A673 (cell line): ENCODE results near the gene TTC27. TPM values are rescaled to one million over a fixed set of nuclear protein-coding genes. Genes with fewer than 3 reads are reported as not detected.
"Not testable (repeated sequence)": the region's sequence is repeated elsewhere in the genome, so short reads cannot be mapped to it uniquely, and the experiment has no call there.

Experiments
- BruUV-seq: library from RNA; stranded (reverse); fragments of 400-500 nt; replicated peaks from 2 replicates; lab custom pipeline; 2021; lab: Mats Ljungman, UMichigan
- CTCF ChIA-PET: fragments of 300-600 bp; sonication (Branson Sonifier 250); formaldehyde crosslinking; loops from one replicate; lab custom pipeline; 2022; ENCODE audit warnings: antibody characterized with exemption; lab: Charles Lee
- POLR2A ChIA-PET: fragments of 300-600 bp; sonication (Branson Sonifier 250); formaldehyde crosslinking; loops from one replicate; lab custom pipeline; 2022; ENCODE audit warnings: antibody characterized with exemption; ENCODE audit not compliant: low non-redundant PET; lab: Charles Lee
- DNase-seq: peaks from one replicate; pipeline ENCODE4 v3.0.0-alpha.2; 2015; ENCODE audit warnings: low spot score
- H3K27ac ChIP-seq: fragments of 200-600 bp; sonication (generic); 2 replicates; pipeline ENCODE4 v1.5.1; 2016; ENCODE audit warnings: mixed run types, low read depth, mild to moderate bottlenecking, mixed read lengths, antibody characterized with exemption, low read length; ENCODE audit not compliant: poor library complexity, severe bottlenecking
- H3K27me3 ChIP-seq: fragments of 200-600 bp; sonication (generic); replicated peaks from 2 replicates; pipeline ENCODE4 v1.6.1; 2017; ENCODE audit warnings: mixed run types, low read depth, mild to moderate bottlenecking, mixed read lengths, antibody characterized with exemption, low read length; ENCODE audit not compliant: insufficient read depth, poor library complexity
- H3K36me3 ChIP-seq: fragments of 200-600 bp; sonication (generic); 2 replicates; pipeline ENCODE4 v1.6.1; 2016; ENCODE audit warnings: mixed run types, mild to moderate bottlenecking, mixed read lengths, antibody characterized with exemption, low read length; ENCODE audit not compliant: insufficient read depth, poor library complexity, severe bottlenecking
- H3K4me1 ChIP-seq: fragments of 200-600 bp; sonication (generic); 2 replicates; pipeline ENCODE4 v1.6.1; 2017; ENCODE audit warnings: mixed run types, mild to moderate bottlenecking, mixed read lengths, antibody characterized with exemption, low read length; ENCODE audit not compliant: insufficient read depth, poor library complexity, severe bottlenecking
- H3K4me3 ChIP-seq: fragments of 200-600 bp; sonication (generic); 2 replicates; pipeline ENCODE4 v1.5.1; 2016; ENCODE audit warnings: low read depth, mixed run types, mild to moderate bottlenecking, mixed read lengths, low read length; ENCODE audit not compliant: poor library complexity, severe bottlenecking
- H3K9me3 ChIP-seq: fragments of 200-600 bp; sonication (generic); 2 replicates; pipeline ENCODE4 v1.6.1; 2016; ENCODE audit warnings: mixed run types, low read depth, mild to moderate bottlenecking, mixed read lengths, antibody characterized with exemption, low read length; ENCODE audit not compliant: poor library complexity, severe bottlenecking
- EZH2 ChIP-seq: fragments of 200-600 bp; sonication (generic); IDR thresholded peaks from 2 replicates; pipeline ENCODE4 v1.6.1; 2017; ENCODE audit warnings: borderline replicate concordance, low read depth, mild to moderate bottlenecking, mixed read lengths, antibody characterized with exemption, low read length; ENCODE audit not compliant: poor library complexity, severe bottlenecking
- intact Hi-C: fragments of 100-400 bp; cut with micrococcal nuclease; formaldehyde crosslinking; loops from one replicate; pipeline ENCODE4 v1.10.0; 2022; ENCODE audit not compliant: unreplicated experiment
- total RNA-seq: library from RNA; stranded (reverse); gene quantifications from 2 replicates; pipeline ENCODE4 v1.2.3, GENCODE V29; 2021
- TF ChIP-seq, protein P1 (sequence below): fragments of 300-800, 200-600 bp; sonication (generic); conservative IDR thresholded peaks from 2 replicates; pipeline ENCODE4 v1.5.1; 2017; ENCODE audit warnings: low read depth, mild to moderate bottlenecking, antibody characterized with exemption, low read length, moderate library complexity, mixed read lengths

TTC27 gene
- total RNA-seq, 1 experiment from 2014 or later = 29.8 TPM

- ChIA-PET POLR2A (no interaction called here), CTCF (no interaction called here)
- Histone ChIP-seq H3K4me1 (no peaks in the 10 kb centered on the region), H3K27ac (no peak overlapping the region), H3K27me3 (no peaks in the 10 kb centered on the region), H3K9me3 (peaks cover 5% of the 10 kb centered on the region), H3K36me3 (peaks cover 4% of the 10 kb centered on the region), H3K4me3 (no peak overlapping the region)
- intact Hi-C loops = no loop called here
- DNase-seq = no peak
- no TSS peak for BruUV-seq
- TF ChIP-seq EZH2 = no peak
- TF ChIP-seq, protein P1, sequence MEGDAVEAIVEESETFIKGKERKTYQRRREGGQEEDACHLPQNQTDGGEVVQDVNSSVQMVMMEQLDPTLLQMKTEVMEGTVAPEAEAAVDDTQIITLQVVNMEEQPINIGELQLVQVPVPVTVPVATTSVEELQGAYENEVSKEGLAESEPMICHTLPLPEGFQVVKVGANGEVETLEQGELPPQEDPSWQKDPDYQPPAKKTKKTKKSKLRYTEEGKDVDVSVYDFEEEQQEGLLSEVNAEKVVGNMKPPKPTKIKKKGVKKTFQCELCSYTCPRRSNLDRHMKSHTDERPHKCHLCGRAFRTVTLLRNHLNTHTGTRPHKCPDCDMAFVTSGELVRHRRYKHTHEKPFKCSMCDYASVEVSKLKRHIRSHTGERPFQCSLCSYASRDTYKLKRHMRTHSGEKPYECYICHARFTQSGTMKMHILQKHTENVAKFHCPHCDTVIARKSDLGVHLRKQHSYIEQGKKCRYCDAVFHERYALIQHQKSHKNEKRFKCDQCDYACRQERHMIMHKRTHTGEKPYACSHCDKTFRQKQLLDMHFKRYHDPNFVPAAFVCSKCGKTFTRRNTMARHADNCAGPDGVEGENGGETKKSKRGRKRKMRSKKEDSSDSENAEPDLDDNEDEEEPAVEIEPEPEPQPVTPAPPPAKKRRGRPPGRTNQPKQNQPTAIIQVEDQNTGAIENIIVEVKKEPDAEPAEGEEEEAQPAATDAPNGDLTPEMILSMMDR = no peak
Measured at GRCh38 chr2:32750880-32751279, 123.0 kb downstream of the TTC27 start.

GRCh38 chr2:32752205-32752604 lies 124.4 kb downstream of the TTC27 start:
- DNase-seq = no peak
- CTCF ChIA-PET = no interaction called here
- intact Hi-C loops = no loop called here

DNA sequence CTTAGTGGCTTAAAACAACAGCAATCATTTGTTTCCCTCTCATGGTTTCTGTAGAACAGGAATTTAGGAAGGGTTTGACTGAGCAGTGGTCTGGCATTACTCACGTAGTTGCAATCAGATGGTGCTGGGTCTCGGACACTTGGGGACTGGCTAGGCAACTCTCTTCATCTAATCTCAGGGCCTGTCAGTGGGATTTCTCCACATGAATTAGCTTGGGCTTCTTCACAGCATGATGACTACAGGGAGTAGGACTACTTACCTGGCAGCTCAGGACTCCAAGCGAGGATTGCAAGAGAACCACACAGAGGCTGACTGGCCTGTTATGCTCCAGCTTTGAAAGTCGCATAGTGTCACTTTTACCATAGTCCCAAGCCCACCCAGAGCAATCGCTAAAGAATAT lies 125.1 kb downstream of the TTC27 start:
- no peak for TF ChIP-seq EZH2
- TF ChIP-seq, protein P1 = no peak
- Histone ChIP-seq H3K4me1 (no peaks in the 10 kb centered on the region), H3K9me3 (no peaks in the 10 kb centered on the region), H3K4me3 (no peak overlapping the region), H3K27ac (no peak overlapping the region), H3K27me3 (no peaks in the 10 kb centered on the region), H3K36me3 (no peaks in the 10 kb centered on the region)
- BruUV-seq = no TSS peak
- no peak for DNase-seq
- ChIA-PET POLR2A (no interaction called here), CTCF (no interaction called here)
- intact Hi-C loops = no loop called here

More at GRCh38 chr2:32752205-32752604, 124.4 kb downstream of the TTC27 start:
- H3K9me3 ChIP-seq = peaks cover 5% of the 10 kb centered on the region
- no TSS peak for BruUV-seq
- H3K27ac ChIP-seq = no peak overlapping the region
- peaks cover 4% of the 10 kb centered on the region for H3K36me3 ChIP-seq
- H3K4me1 ChIP-seq = no peaks in the 10 kb centered on the region
- H3K4me3 ChIP-seq = no peak overlapping the region
- POLR2A ChIA-PET = no interaction called here
- TF ChIP-seq EZH2 = no peak
- TF ChIP-seq, protein P1 = no peak
- H3K27me3 ChIP-seq = no peaks in the 10 kb centered on the region

DNA sequence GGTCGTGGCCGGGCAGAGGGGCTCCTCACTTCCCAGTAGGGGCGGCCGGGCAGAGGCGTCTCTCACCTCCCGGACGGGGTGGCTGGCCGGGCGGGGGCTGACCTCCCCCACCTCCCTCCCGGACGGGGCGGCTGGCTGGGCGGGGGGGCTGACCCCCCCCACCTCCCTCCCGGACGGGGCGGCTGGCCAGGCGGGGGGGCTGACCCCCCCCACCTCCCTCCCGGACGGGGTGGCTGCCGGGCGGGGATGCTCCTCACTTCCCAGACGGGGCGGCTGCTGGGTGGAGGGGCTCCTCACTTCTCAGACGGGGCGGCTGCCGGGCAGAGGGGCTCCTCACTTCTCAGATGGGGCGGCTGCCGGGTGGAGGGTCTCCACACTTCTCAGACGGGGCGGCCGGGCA lies 126.8 kb downstream of the TTC27 start:
- H3K9me3 ChIP-seq, H3K27ac ChIP-seq, BruUV-seq, DNase-seq, H3K27me3 ChIP-seq, H3K36me3 ChIP-seq, intact Hi-C loops, CTCF ChIA-PET, H3K4me1 ChIP-seq, POLR2A ChIA-PET, H3K4me3 ChIP-seq: not testable (repeated sequence)
